Stomach (tissue), 9 donors: Measurements from ENCODE around the gene LMBR1L. TPM values are rescaled to one million over a fixed set of nuclear protein-coding genes. Genes with fewer than 3 reads are reported as not detected.

Experiments
- DNase-seq, 2 donors: peaks; one replicate each; pipeline versions ENCODE4 v3.0.0 to v3.0.0-alpha.2; 2013 to 2019
- H3K27ac ChIP-seq, 5 donors: fragments of 200-600 bp in 4 of 5; sonication (generic) in 4 of 5; one replicate each; pipeline ENCODE4 v1.5.1; 2013 to 2019; ENCODE audit warnings: mild to moderate bottlenecking in 1 of 5, moderate library complexity in 1 of 5
- H3K27me3 ChIP-seq, 3 donors: fragments of 200-600 bp; sonication (generic); one replicate each; pipeline ENCODE4 v1.5.1; 2017 to 2019; ENCODE audit warnings: mixed run types in 1 of 3
- H3K36me3 ChIP-seq, 4 donors: fragments of 200-600 bp; sonication (generic); 1 replicate in 3 of 4; 2 replicates in 1 of 4; pipeline ENCODE4 v1.5.1; 2016 to 2019
- H3K4me1 ChIP-seq, 4 donors: fragments of 200-600 bp; sonication (generic); one replicate each; pipeline ENCODE4 v1.5.1; 2016 to 2019
- H3K4me3 ChIP-seq, 4 donors: fragments of 200-600 bp; sonication (generic) in 3 of 4; one replicate each; pipeline ENCODE4 v1.5.1; 2016 to 2019; ENCODE audit warnings: mild to moderate bottlenecking in 1 of 4
- H3K9me3 ChIP-seq, 4 donors: fragments of 200-600 bp; sonication (generic); one replicate each; pipeline ENCODE4 v1.5.1; 2016 to 2019
- CTCF ChIP-seq, 7 experiments: fragments of 450-650 bp in 4 of 7; fragments of 200-600 bp in 3 of 7; sonication (generic) in 3 of 7; IDR thresholded peaks; one replicate each; pipeline ENCODE4 v1.5.1; 2016 to 2019; ENCODE audit warnings: antibody characterized with exemption in 7 of 7, control low read depth in 2 of 7, mild to moderate bottlenecking in 1 of 7
- EP300 ChIP-seq: sonication (generic); formaldehyde crosslinking; IDR thresholded peaks from one replicate; pipeline ENCODE4 v1.6.1; 2017; ENCODE audit warnings: antibody characterized with exemption
- POLR2A ChIP-seq, 4 donors: fragments of 450-650 bp; IDR thresholded peaks; one replicate each; pipeline ENCODE4 v1.6.1; 2016; ENCODE audit warnings: antibody characterized with exemption in 4 of 4, control low read depth in 2 of 4, mild to moderate bottlenecking in 1 of 4, moderate library complexity in 1 of 4
- POLR2AphosphoS5 ChIP-seq, 3 donors: sonication (generic); formaldehyde crosslinking; IDR thresholded peaks; one replicate each; pipeline ENCODE4 v1.6.1; 2016; ENCODE audit warnings: antibody characterized with exemption in 3 of 3
- WGBS, 5 donors: extraction: QIAGEN DNeasy Blood & Tissue Kit in 3 of 5; methylation state at CpG; one replicate each; pipeline versions ENCODE4 v1.1.5 to v1.1.7; 2013 to 2018; 5-methylcytosine and 5-hydroxymethylcytosine counted together
- intact Hi-C: fragments of 100-400 bp; cut with DNase I; formaldehyde crosslinking; loops from one replicate; pipeline ENCODE4 v1.15.1; 2023; ENCODE audit warnings: low total_unique reads
- polyA plus RNA-seq, 3 donors: library from polyadenylated mRNA; stranded (reverse); fragments of 200-250 nt; gene quantifications; one replicate each; pipeline ENCODE4 v1.2.3, GENCODE V29; 2013
- total RNA-seq, 5 donors: library from RNA; depleted of rRNA; stranded (reverse); fragments of >200 nt; gene quantifications; one replicate each; pipeline versions ENCODE4 v1.1.0 to v1.2.3, GENCODE V29; 2014 to 2016
- donor health status: healthy with polysubstance abuse.
- donor health status: Bipolar disorder and iron deficiency.
- donor health status: healthy.

LMBR1L gene
- total and polyA plus RNA-seq, 8 donors = 6.8 to 61.4 (median 30.1) TPM

- peak in 5 of 7 experiments; percentile 78 to 91 (median 85) for TF ChIP-seq CTCF (IDR thresholded peaks at IDR 0.05)
- no peak for TF ChIP-seq EP300
- TF ChIP-seq POLR2A (IDR thresholded peaks at IDR 0.05) = no peak
- peak in 1 of 3 donors; percentile 76 for TF ChIP-seq POLR2AphosphoS5 (IDR thresholded peaks at IDR 0.05)
These were observed 22.3 kb downstream of the LMBR1L start for GRCh38 chr12:49088150-49088931.

GRCh38 chr12:49086116-49086515 lies 24.5 kb downstream of the LMBR1L start:
- WGBS, 5 donors = 51 to 83% (median 80%) methylated on average over 3 of the region's 3 CpGs
- TF ChIP-seq POLR2A (IDR thresholded peaks at IDR 0.05) (no peak), POLR2AphosphoS5 (IDR thresholded peaks at IDR 0.05) (no peak), CTCF (IDR thresholded peaks at IDR 0.05) (no peak), EP300 (no peak)
- Histone ChIP-seq H3K4me1 (peaks cover 21 to 35% (median 30%) of the 10 kb centered on the region in 4 donors), H3K36me3 (no peaks in the 10 kb centered on the region), H3K4me3 (no peak overlapping the region), H3K27me3 (peaks cover 6 to 29% (median 23%) of the 10 kb centered on the region in 3 donors), H3K27ac (no peak overlapping the region), H3K9me3 (no peaks in the 10 kb centered on the region)
- intact Hi-C loops = no loop called here
- no peak for DNase-seq

More at GRCh38 chr12:49088150-49088931, 22.3 kb downstream of the LMBR1L start:
- no peaks in the 10 kb centered on the region for H3K9me3 ChIP-seq
- H3K36me3 ChIP-seq = no peaks in the 10 kb centered on the region
- H3K27me3 ChIP-seq = peaks cover 20 to 51% (median 46%) of the 10 kb centered on the region in 3 donors
- peaks cover 34 to 54% (median 48%) of the 10 kb centered on the region in 4 donors for H3K4me1 ChIP-seq
- 1 to 8% (median 2%) methylated on average over 10 to 18 of the region's 18 CpGs for WGBS, 5 donors
- intact Hi-C loops = no loop called here
- peak; percentile 66 to 95 for DNase-seq
- no peak overlapping the region for H3K27ac ChIP-seq
- peak overlapping the region in 2 of 4 donors; percentile 15 to 26 for H3K4me3 ChIP-seq

- WGBS, 5 donors = 94 to 99% (median 97%) methylated on average over 3 of the region's 3 CpGs
These were observed 26.2 kb downstream of the LMBR1L start for GRCh38 chr12:49084438-49084837.

GRCh38 chr12:49079793-49080192 lies 30.9 kb downstream of the LMBR1L start:
- no peaks in the 10 kb centered on the region for H3K4me1 ChIP-seq
- 47 to 76% (median 64%) methylated on average over 1 of the region's 1 CpG for WGBS, 5 donors
- H3K4me3 ChIP-seq = no peak overlapping the region
- no peaks in the 10 kb centered on the region for H3K27me3 ChIP-seq
- H3K9me3 ChIP-seq = no peaks in the 10 kb centered on the region
- intact Hi-C loops = no loop called here
- DNase-seq = no peak
- H3K36me3 ChIP-seq = no peaks in the 10 kb centered on the region
- H3K27ac ChIP-seq = no peak overlapping the region
- TF ChIP-seq POLR2A (IDR thresholded peaks at IDR 0.05) (no peak), EP300 (no peak), CTCF (IDR thresholded peaks at IDR 0.05) (no peak), POLR2AphosphoS5 (IDR thresholded peaks at IDR 0.05) (no peak)

More at GRCh38 chr12:49084438-49084837, 26.2 kb downstream of the LMBR1L start:
- Histone ChIP-seq H3K9me3 (no peaks in the 10 kb centered on the region), H3K27ac (no peak overlapping the region), H3K36me3 (no peaks in the 10 kb centered on the region), H3K4me1 (peaks cover 6 to 18% (median 13%) of the 10 kb centered on the region in 4 donors), H3K4me3 (no peak overlapping the region), H3K27me3 (peaks cover 0 to 12% (median 6%) of the 10 kb centered on the region in 3 donors)
- intact Hi-C loops = no loop called here
- no peak for DNase-seq
- TF ChIP-seq EP300 = no peak
- TF ChIP-seq CTCF (IDR thresholded peaks at IDR 0.05) = no peak
- no peak for TF ChIP-seq POLR2AphosphoS5 (IDR thresholded peaks at IDR 0.05)
- no peak for TF ChIP-seq POLR2A (IDR thresholded peaks at IDR 0.05)
